H1 (cell line): ENCODE measurements around the gene ZYG11B. TPM values are rescaled to one million over a fixed set of nuclear protein-coding genes. Genes with fewer than 3 reads are reported as not detected.

Source experiments
- CTCF ChIA-PET: fragments of 300-600 bp; sonication (Branson Sonifier 250); formaldehyde crosslinking; loops from one replicate; lab custom pipeline; 2021; ENCODE audit not compliant: partially characterized antibody; lab: Charles Lee
- POLR2A ChIA-PET: fragments of 300-600 bp; sonication (Branson Sonifier 250); formaldehyde crosslinking; loops from one replicate; lab custom pipeline; 2021; ENCODE audit warnings: inconsistent platforms; ENCODE audit not compliant: partially characterized antibody; lab: Charles Lee
- DNase-seq, 2 experiments: peaks; one replicate each; pipeline versions ENCODE4 v3.0.0 to v3.0.0-alpha.2; 2010 to 2022; ENCODE audit warnings: low spot score in 2 of 2, low read depth in 1 of 2, mixed read lengths in 1 of 2
- FAIRE-seq: peaks from 2 replicates; lab custom pipeline; 2011; peaks lifted over from hg19 to GRCh38; lab: Jason Lieb, UNC
- H2AFZ ChIP-seq: 2 replicates; pipeline ENCODE4 v1.8.1; 2012; ENCODE audit warnings: low read length, inconsistent platforms
- H2AK5ac ChIP-seq: 2 replicates; pipeline ENCODE4 v1.6.1; 2013; ENCODE audit warnings: low read depth, low read length
- H2BK120ac ChIP-seq: replicated peaks from 2 replicates; pipeline ENCODE3; 2013; ENCODE audit warnings: low read depth, low read length, inconsistent platforms
- H2BK12ac ChIP-seq: 2 replicates; pipeline ENCODE4 v1.6.1; 2013; ENCODE audit warnings: low read depth, low read length
- H2BK15ac ChIP-seq: 2 replicates; pipeline ENCODE4 v1.6.1; 2013; ENCODE audit warnings: low read length
- H2BK20ac ChIP-seq: 2 replicates; pipeline ENCODE4 v1.6.1; 2013; ENCODE audit warnings: low read length
- H2BK5ac ChIP-seq: 2 replicates; pipeline ENCODE4 v1.6.1; 2013; ENCODE audit warnings: low read depth, low read length
- H3K14ac ChIP-seq: 2 replicates; pipeline ENCODE4 v1.6.1; 2013; ENCODE audit warnings: inconsistent platforms; ENCODE audit not compliant: insufficient read length
- H3K18ac ChIP-seq: 2 replicates; pipeline ENCODE4 v1.6.1; 2013; ENCODE audit warnings: low read length; ENCODE audit errors: extremely low read depth
- H3K23ac ChIP-seq: 2 replicates; pipeline ENCODE4 v1.6.1; 2013; ENCODE audit warnings: inconsistent platforms; ENCODE audit not compliant: insufficient read length
- H3K23me2 ChIP-seq: 2 replicates; pipeline ENCODE4 v1.6.1; 2013; ENCODE audit warnings: low read depth, low read length
- H3K27ac ChIP-seq: 2 replicates; pipeline ENCODE4 v1.6.1; 2011; ENCODE audit warnings: low read depth, low read length, inconsistent platforms
- H3K27me3 ChIP-seq, 4 experiments: replicated peaks in 1 of 4; 1 replicate in 1 of 4; 2 replicates in 3 of 4; pipeline versions ENCODE4 v1.6.1 to v1.8.1; 2011 to 2013; ENCODE audit warnings: low read length in 3 of 4, mild to moderate bottlenecking in 3 of 4, inconsistent platforms in 2 of 4, mixed read lengths in 2 of 4, moderate library complexity in 1 of 4; ENCODE audit not compliant: control insufficient read depth in 3 of 4, insufficient read depth in 3 of 4; ENCODE audit errors: extremely low read depth in 1 of 4
- H3K36me3 ChIP-seq, 4 experiments: 2 replicates each; pipeline versions ENCODE4 v1.6.1 to v1.8.1; 2011 to 2013; ENCODE audit warnings: mild to moderate bottlenecking in 4 of 4, low read length in 3 of 4, moderate library complexity in 2 of 4, control low read depth in 1 of 4, inconsistent platforms in 1 of 4; ENCODE audit not compliant: insufficient read depth in 4 of 4, control insufficient read depth in 2 of 4
- H3K4ac ChIP-seq: replicated peaks from 2 replicates; pipeline ENCODE3; 2013; ENCODE audit warnings: low read length, low read depth, mixed read lengths, inconsistent platforms; ENCODE audit not compliant: insufficient read length
- H3K4me1 ChIP-seq, 4 experiments: replicated peaks in 1 of 4; 1 replicate in 1 of 4; 2 replicates in 3 of 4; pipeline versions ENCODE4 v1.6.1 to v1.8.1; 2011 to 2013; ENCODE audit warnings: low read length in 3 of 4, inconsistent platforms in 2 of 4, mixed read lengths in 1 of 4; ENCODE audit not compliant: insufficient read depth in 4 of 4, control insufficient read depth in 3 of 4
- H3K4me2 ChIP-seq, 2 experiments: 2 replicates each; pipeline versions ENCODE4 v1.6.1 to v1.8.1; 2011 to 2013; ENCODE audit warnings: low read depth in 2 of 2, low read length in 2 of 2, control low read depth in 1 of 2, inconsistent platforms in 1 of 2, mild to moderate bottlenecking in 1 of 2; ENCODE audit not compliant: insufficient read depth in 1 of 2
- H3K4me3 ChIP-seq, 4 experiments: fragments of 200-600, 300-600 bp in 1 of 4; sonication (generic), shearing (Covaris generic), sonication (Bioruptor Twin) in 1 of 4; 2 replicates each; pipeline versions ENCODE4 v1.5.1 to v1.8.1; 2011 to 2016; ENCODE audit warnings: low read length in 4 of 4, low read depth in 3 of 4, control low read depth in 2 of 4, inconsistent platforms in 2 of 4, mild to moderate bottlenecking in 2 of 4, mixed read lengths in 1 of 4, moderate library complexity in 1 of 4; ENCODE audit not compliant: insufficient read depth in 2 of 4; ENCODE audit errors: extremely low read depth in 1 of 4
- H3K56ac ChIP-seq: replicated peaks from 2 replicates; pipeline ENCODE3; 2013; ENCODE audit warnings: low read depth, mild to moderate bottlenecking, mixed read lengths, low read length, inconsistent platforms; ENCODE audit not compliant: insufficient read length
- H3K79me1 ChIP-seq: 2 replicates; pipeline ENCODE4 v1.6.1; 2013; ENCODE audit warnings: low read depth, low read length, control low read depth
- H3K79me2 ChIP-seq, 2 experiments: 2 replicates each; pipeline versions ENCODE4 v1.6.1 to v1.8.1; 2012 to 2013; ENCODE audit warnings: low read length in 2 of 2, mild to moderate bottlenecking in 2 of 2, inconsistent platforms in 1 of 2; ENCODE audit not compliant: insufficient read depth in 2 of 2, control insufficient read depth in 1 of 2
- H3K9ac ChIP-seq, 4 experiments: replicated peaks in 1 of 4; 1 replicate in 1 of 4; 2 replicates in 3 of 4; pipeline versions ENCODE4 v1.6.1 to v1.8.1; 2011 to 2013; ENCODE audit warnings: low read depth in 3 of 4, low read length in 3 of 4, control low read depth in 2 of 4, mild to moderate bottlenecking in 2 of 4, moderate library complexity in 2 of 4, inconsistent platforms in 1 of 4; ENCODE audit errors: extremely low read depth in 1 of 4
- H3K9me3 ChIP-seq, 2 experiments: 2 replicates each; pipeline versions ENCODE4 v1.6.1 to v1.8.1; 2012 to 2013; ENCODE audit warnings: mild to moderate bottlenecking in 2 of 2, moderate library complexity in 2 of 2, control low read depth in 1 of 2, inconsistent platforms in 1 of 2, low read depth in 1 of 2, low read length in 1 of 2, mixed read lengths in 1 of 2; ENCODE audit not compliant: insufficient read depth in 2 of 2
- H4K20me1 ChIP-seq, 2 experiments: replicated peaks in 1 of 2; 2 replicates each; pipeline versions ENCODE3 to v1.8.1; 2011 to 2013; ENCODE audit warnings: inconsistent platforms in 2 of 2, low read length in 2 of 2, mild to moderate bottlenecking in 1 of 2; ENCODE audit not compliant: insufficient read depth in 2 of 2, control insufficient read depth in 1 of 2
- H4K5ac ChIP-seq: 2 replicates; pipeline ENCODE4 v1.6.1; 2013; ENCODE audit warnings: low read length, low read depth, mixed read lengths, inconsistent platforms; ENCODE audit not compliant: insufficient read length
- H4K8ac ChIP-seq: 2 replicates; pipeline ENCODE4 v1.8.0; 2013; ENCODE audit warnings: mild to moderate bottlenecking, moderate library complexity, low read length, inconsistent platforms; ENCODE audit not compliant: insufficient read depth; ENCODE audit errors: extremely low read depth
- H4K91ac ChIP-seq: replicated peaks from 2 replicates; pipeline ENCODE3; 2013; ENCODE audit warnings: low read length, mixed read lengths, inconsistent platforms; ENCODE audit not compliant: insufficient read length
- CHD2 ChIP-seq: IDR thresholded peaks from 2 replicates; pipeline ENCODE4 v1.6.1; 2012; ENCODE audit warnings: low read length, improper control_type of control experiment
- NANOG ChIP-seq: IDR thresholded peaks from 2 replicates; pipeline ENCODE4 v1.6.1; 2011; ENCODE audit warnings: low read length, low read depth, mild to moderate bottlenecking, inconsistent platforms; ENCODE audit not compliant: insufficient read depth, poor library complexity, severe bottlenecking
- POLR2A ChIP-seq, 2 experiments: IDR thresholded peaks; 1 replicate in 1 of 2; 2 replicates in 1 of 2; pipeline ENCODE4 v1.6.1; 2011; ENCODE audit warnings: low read depth in 2 of 2, low read length in 2 of 2, mild to moderate bottlenecking in 2 of 2; ENCODE audit errors: control extremely low read depth in 1 of 2
- POU5F1 ChIP-seq: IDR thresholded peaks from 2 replicates; pipeline ENCODE4 v1.6.1; 2011; ENCODE audit warnings: low read depth, mild to moderate bottlenecking, low read length, moderate library complexity
- WGBS, 2 experiments: shearing (Covaris generic) in 1 of 2; methylation state at CpG; one replicate each; pipeline versions ENCODE4 v1.1.6 to v1.1.7; 2013 to 2015; ENCODE audit warnings: low lambda C conversion rate in 2 of 2, mixed read lengths in 2 of 2, inconsistent platforms in 1 of 2, low coverage in 1 of 2, missing lambda C conversion rate in 1 of 2; ENCODE audit not compliant: insufficient replicate concordance in 2 of 2, insufficient coverage in 1 of 2, insufficient read length in 1 of 2; ENCODE audit errors: extremely low coverage in 1 of 2, missing lambda C conversion rate in 1 of 2; 5-methylcytosine and 5-hydroxymethylcytosine counted together
- polyA plus RNA-seq, 7 experiments: library from polyadenylated mRNA; depleted of rRNA in 3 of 7; stranded (reverse) in 5 of 7; unstranded in 2 of 7; fragments of >200 nt in 5 of 7; fragments of 200-250 nt in 2 of 7; gene quantifications; 1 replicate in 5 of 7; 2 replicates in 1 of 7; 4 replicates in 1 of 7; pipeline versions ENCODE4 v1.2.1 to v1.2.3, GENCODE V29; 2011 to 2013; ENCODE audit warnings: missing spikeins in 2 of 7, mixed read lengths in 2 of 7
- total RNA-seq: library from RNA; stranded (reverse); fragmentation: NEBNext Ultra II Directional; extraction: Animal tissue kit (Norgen Biotek cat#: 25700); gene quantifications from 2 replicates; pipeline ENCODE4 v1.2.1, GENCODE V29; 2021

Gene ZYG11B
- total and polyA plus RNA-seq, 2 of the 8 experiments (the other 6 are each of a cell fraction or from before 2014, with no cell fraction given), result 4.4 to 20.9 TPM

GRCh38 chr1:52836035-52836434 is 109.8 kb downstream of the ZYG11B start:
- no peak overlapping the region for H3K9ac ChIP-seq

More at GRCh38 chr1:52836035-52836434, 109.8 kb downstream of the ZYG11B start:
- Histone ChIP-seq H2BK5ac (0 out of 2 replicates have a peak overlapping the region, but pooled peaks have one; percentile 60), H3K79me1 (no peaks in the 10 kb centered on the region), H2BK120ac (no peak overlapping the region), H3K27ac (no peak overlapping the region), H3K27me3 (no peaks in the 10 kb centered on the region; a peak in 1 of 7 replicates), H3K4me2 (peak overlapping the region in 1 of 2 experiments; percentile 5; a peak in 1 of 4 replicates), H3K18ac (no peak overlapping the region), H3K79me2 (no peaks in the 10 kb centered on the region), H2BK20ac (no peak overlapping the region), H2AK5ac (no peak overlapping the region), H2AFZ (no peak overlapping the region), H3K23me2 (no peaks in the 10 kb centered on the region), H3K4me3 (no peak overlapping the region), H4K91ac (peak overlapping the region; percentile 34), H3K23ac (no peak overlapping the region), H4K20me1 (no peaks in the 10 kb centered on the region), H3K4ac (no peak overlapping the region), H3K9me3 (no peaks in the 10 kb centered on the region), H2BK12ac (no peak overlapping the region), H4K5ac (peak overlapping the region; percentile 28), H2BK15ac (no peak overlapping the region), H3K36me3 (no peaks in the 10 kb centered on the region), H3K4me1 (peaks cover 0 to 8% (median 2%) of the 10 kb centered on the region in 4 experiments; a peak in 5 of 7 replicates), H3K14ac (no peak overlapping the region), H3K56ac (no peak overlapping the region), H4K8ac (no peak overlapping the region; the same call in 1 of the 2 replicates)
- WGBS, 2 experiments, result 41% methylated on average over 3 of the region's 3 CpGs; no CpG with 5 or more reads in 1 of the 2 experiments
- FAIRE-seq (peak; percentile 55), DNase-seq (no peak)
- TF ChIP-seq POU5F1 (peak; percentile 63; the same call in 1 of the 2 replicates), CHD2 (no peak), POLR2A (IDR thresholded peaks at IDR 0.05; ENCODE audit: control extremely low read depth in 1 of 2, low read depth in 2 of 2, low read length in 2 of 2) (no peak), NANOG (peak; percentile 51)
- ChIA-PET CTCF (interaction anchor here (0.6 to 1.5 kb wide), 3 partner anchors 10 to 89 kb away, joined by 3 to 7 read pairs (median 3); no protein-coding TSS in a partner anchor), POLR2A (interaction anchor here (1.4 kb wide), 1 partner anchor 42 kb away, joined by 3 read pairs; no protein-coding TSS in a partner anchor)
